ENCODE measurements around the gene CLUH.

CLUH gene

GRCh38 chr17:2730764-2731353 lies 19.3 kb upstream of the CLUH start:
- TF ChIP-seq GATA1 (IDR thresholded peaks at IDR 0.05; ENCODE audit: low read depth, low read length) = no peak
- no peak for TF ChIP-seq POLR2A (IDR thresholded peaks at IDR 0.05; ENCODE audit: low read length)
- DNase-seq = no peak

GRCh38 chr17:2724784-2725164 lies 13.2 kb upstream of the CLUH start:
- peak; percentile 53 to 67 for DNase-seq

GRCh38 chr17:2723997-2724783 lies 12.6 kb upstream of the CLUH start:
- DNase-seq = no peak
- TF ChIP-seq POLR2A (IDR thresholded peaks at IDR 0.05; ENCODE audit: low read length) (no peak), GATA1 (IDR thresholded peaks at IDR 0.05; ENCODE audit: low read depth, low read length) (no peak)

More at GRCh38 chr17:2724784-2725164, 13.2 kb upstream of the CLUH start:
- TF ChIP-seq POLR2A (IDR thresholded peaks at IDR 0.05; ENCODE audit: low read length) (no peak), GATA1 (IDR thresholded peaks at IDR 0.05; ENCODE audit: low read depth, low read length) (no peak)

DNA sequence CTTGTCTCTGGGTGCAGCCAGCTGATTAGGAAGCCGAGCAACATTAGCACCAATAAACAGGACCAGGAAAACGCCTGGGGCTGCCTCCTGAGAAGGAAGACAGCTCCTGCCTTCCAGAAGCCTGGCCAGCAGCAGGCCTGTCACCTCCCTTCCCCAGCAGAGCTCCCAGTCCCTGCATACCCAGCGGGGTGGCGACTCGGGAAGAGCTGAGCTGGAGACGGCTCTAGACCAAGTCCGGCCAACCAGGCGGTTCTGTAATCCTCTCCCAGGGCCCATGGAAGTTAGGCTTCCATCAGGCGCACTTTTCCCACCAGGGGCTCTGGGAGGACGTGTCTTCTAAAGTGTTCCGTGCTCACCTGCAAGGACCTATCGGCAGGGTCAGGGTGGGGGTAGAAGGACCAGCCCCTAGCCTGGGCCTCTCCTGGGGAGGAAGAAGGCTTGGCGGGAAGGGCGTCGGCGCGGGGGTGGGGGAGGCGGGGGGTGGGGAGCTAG lies 12.0 kb upstream of the CLUH start:
- TF ChIP-seq GATA1 (IDR thresholded peaks at IDR 0.05; ENCODE audit: low read depth, low read length) (no peak), POLR2A (IDR thresholded peaks at IDR 0.05; ENCODE audit: low read length) (no peak)

DNA sequence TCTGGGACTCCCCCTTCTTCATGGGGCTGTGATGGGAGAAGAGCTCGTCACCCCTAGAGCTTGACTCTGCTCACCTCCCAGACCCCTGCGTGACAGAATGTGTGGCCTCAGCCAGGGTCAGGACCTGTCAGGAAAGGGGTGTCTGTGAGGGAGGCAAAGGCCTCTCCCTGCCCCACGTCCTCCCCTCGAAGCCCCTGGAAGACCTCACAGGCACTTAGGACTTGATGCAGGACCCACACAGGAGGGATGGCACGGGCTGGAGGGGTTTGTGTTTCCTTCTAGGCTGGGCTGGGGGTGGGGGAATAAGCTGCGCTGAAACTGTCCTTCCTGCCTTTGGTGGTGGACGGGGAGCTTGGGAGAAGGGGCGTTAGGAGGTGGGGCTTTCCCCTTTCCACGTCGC lies 11.0 kb upstream of the CLUH start:
- no peak for TF ChIP-seq POLR2A (IDR thresholded peaks at IDR 0.05; ENCODE audit: low read length)
- TF ChIP-seq GATA1 (IDR thresholded peaks at IDR 0.05; ENCODE audit: low read depth, low read length) = no peak
- DNase-seq = no peak

More for the DNA sequence above, 12.0 kb upstream of the CLUH start:
- DNase-seq = no peak

DNA sequence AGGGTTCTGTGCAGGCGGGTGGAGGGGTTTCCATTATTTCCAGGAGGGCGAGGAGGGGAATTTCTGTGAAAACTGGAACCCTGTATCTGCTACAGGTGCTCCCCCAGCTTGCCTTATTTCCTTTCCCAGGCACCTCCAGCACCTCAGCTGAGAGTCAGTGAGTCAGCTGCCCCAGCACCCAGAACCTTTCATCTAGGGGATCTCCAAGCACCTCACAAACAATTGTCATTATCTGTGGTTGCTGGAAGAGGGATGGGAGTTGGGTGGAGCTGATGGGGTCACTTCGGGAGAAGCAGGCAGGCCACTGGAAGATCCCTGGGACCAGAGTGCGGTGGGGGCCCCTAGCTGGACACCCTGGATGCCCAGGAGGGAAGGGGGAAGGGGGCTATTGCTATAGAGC lies 10.0 kb upstream of the CLUH start:
- no peak for DNase-seq
- TF ChIP-seq POLR2A (IDR thresholded peaks at IDR 0.05; ENCODE audit: low read length) = no peak
- TF ChIP-seq GATA1 (IDR thresholded peaks at IDR 0.05; ENCODE audit: low read depth, low read length) = no peak

- no peak for DNase-seq
- no peak for TF ChIP-seq POLR2A (IDR thresholded peaks at IDR 0.05; ENCODE audit: low read length)
- no peak for TF ChIP-seq GATA1 (IDR thresholded peaks at IDR 0.05; ENCODE audit: low read depth, low read length)
Observed at GRCh38 chr17:2719861-2720260, 8.3 kb upstream of the CLUH start.

DNA sequence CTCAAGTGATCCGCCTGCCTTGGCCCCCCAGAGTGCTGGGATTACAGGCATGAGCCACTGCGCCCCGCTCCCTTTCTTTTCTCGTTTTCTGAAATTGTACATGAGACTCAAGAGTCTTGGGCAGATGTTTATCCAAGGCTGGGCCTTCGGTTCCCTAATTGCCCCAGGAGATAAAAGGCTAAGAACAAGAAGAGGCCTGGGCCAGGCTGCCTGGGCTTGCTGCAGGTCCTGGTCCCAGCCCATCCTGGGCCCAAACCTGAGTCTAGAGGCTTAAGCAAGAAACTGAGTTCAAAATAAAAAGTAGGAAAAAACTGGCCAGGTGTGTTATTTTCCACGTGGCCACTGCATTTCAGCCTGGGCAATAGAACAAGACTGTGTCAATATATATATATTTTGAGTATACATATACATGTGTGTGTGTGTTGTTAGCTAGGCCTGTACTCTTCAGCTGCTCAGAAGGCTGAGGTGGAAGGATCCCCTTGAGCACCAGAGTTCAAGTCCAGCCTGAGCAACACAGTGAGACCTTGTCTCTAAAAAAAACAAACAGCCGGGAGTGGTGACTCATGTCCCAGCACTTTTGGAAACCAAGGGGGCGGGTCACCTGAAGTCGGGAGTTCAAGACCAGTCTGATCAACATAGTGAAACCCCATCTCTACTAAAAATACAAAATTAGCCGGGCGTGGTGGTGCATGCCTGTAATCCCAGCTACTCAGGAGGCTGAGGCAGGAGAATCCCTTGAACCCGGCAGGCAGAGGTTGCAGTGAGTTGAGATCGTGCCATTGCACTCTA lies 6.8 kb upstream of the CLUH start:
- no peak for DNase-seq
- TF ChIP-seq GATA1 (IDR thresholded peaks at IDR 0.05; ENCODE audit: low read depth, low read length) (no peak), POLR2A (IDR thresholded peaks at IDR 0.05; ENCODE audit: low read length) (no peak)

GRCh38 chr17:2716649-2717048 lies 5.1 kb upstream of the CLUH start:
- peak in 1 of 2 experiments; percentile 51 for DNase-seq
- no peak for TF ChIP-seq GATA1 (IDR thresholded peaks at IDR 0.05; ENCODE audit: low read depth, low read length)
- TF ChIP-seq POLR2A (IDR thresholded peaks at IDR 0.05; ENCODE audit: low read length) = no peak

DNA sequence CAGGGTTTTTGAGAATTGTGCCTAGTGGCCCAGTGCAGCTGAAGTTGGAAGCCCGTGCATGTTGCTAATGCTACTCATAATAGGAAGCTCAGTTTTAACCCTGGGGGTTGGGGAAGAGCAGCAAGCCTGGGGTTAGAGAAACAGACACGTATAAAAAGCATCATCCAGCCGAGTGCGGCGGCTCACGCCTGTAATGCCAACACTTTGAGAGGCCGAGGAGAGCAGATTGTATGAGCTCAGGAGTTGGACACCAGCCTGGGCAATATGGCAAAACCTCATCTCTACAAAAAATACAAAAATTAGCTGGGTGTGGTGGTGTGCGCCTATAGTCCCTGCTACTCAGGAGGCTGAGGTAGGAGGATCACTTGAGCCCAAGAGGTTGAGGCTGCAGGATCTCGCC lies 2.3 kb upstream of the CLUH start:
- no peak for TF ChIP-seq GATA1 (IDR thresholded peaks at IDR 0.05; ENCODE audit: low read depth, low read length)
- no peak for DNase-seq

DNA sequence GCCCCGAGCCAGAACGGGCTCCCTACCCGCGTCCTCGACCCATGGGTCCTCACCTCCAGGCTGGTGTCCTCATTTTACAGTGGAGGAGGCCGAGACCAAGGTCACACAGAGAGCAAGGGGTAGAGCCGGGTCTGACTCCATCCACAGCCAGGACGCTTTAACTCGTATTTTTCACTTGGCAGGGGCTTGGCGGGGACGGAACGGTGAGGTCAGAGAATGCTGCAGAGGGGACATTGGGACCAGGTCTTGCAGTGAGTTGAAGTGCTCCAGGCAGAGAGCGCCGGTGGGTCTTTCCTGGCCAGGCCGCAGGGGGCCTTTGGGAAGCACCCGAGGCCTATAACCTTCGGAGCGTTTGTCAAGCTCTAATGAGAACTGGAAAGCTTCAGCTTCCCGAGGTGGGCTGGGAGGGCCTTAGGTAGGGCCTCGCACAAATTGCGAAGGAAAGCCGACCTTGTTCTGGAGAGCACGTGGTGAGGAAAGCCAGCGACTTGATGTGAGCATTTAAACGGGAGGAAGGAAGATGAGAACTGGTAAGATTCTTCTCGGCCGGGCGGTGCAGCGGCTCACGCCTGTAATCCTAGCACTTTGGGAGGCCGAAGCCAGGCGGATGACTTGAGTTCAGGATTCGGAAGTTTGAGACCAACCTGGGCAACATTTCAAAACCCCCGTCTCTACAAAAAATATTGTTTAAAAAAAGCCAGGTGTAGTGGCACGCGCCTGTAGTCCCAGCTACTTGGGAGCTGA lies 908 bp upstream of the CLUH start:
- no peak for DNase-seq
- TF ChIP-seq POLR2A (IDR thresholded peaks at IDR 0.05; ENCODE audit: low read length) = no peak
- no peak for TF ChIP-seq GATA1 (IDR thresholded peaks at IDR 0.05; ENCODE audit: low read depth, low read length)

GRCh38 chr17:2710803-2711607 lies 559 bp downstream of the CLUH start:
- DNase-seq = peak; percentile 59 to 60
- no peak for TF ChIP-seq GATA1 (IDR thresholded peaks at IDR 0.05; ENCODE audit: low read depth, low read length)
- TF ChIP-seq POLR2A (IDR thresholded peaks at IDR 0.05; ENCODE audit: low read length) = no peak

All from erythroblast (primary cell).